Left lung (tissue), 10 donors: ENCODE results near the gene HDAC4. TPM values are rescaled to one million over a fixed set of nuclear protein-coding genes. Genes with fewer than 3 reads are reported as not detected.

Source experiments
- ATAC-seq: fragments of 200-7000 bp; cut with Tn5 transposase; one replicate; pipeline ENCODE4 v1.9.1; 2020; ENCODE audit warnings: moderate library complexity
- DNase-seq, 4 donors: peaks; one replicate each; pipeline ENCODE4 v3.0.0-alpha.2; 2013 to 2020
- H3K27ac ChIP-seq, 2 donors: fragments of 200-600 bp; sonication (generic) in 1 of 2; one replicate each; pipeline versions ENCODE4 v1.5.0 to v1.8.0; 2020 to 2021
- H3K27me3 ChIP-seq, 2 donors: fragments of 200-600 bp; sonication (generic) in 1 of 2; one replicate each; pipeline versions ENCODE4 v1.5.0 to v1.8.0; 2020 to 2021
- H3K36me3 ChIP-seq, 2 donors: fragments of 200-600 bp; sonication (generic) in 1 of 2; one replicate each; pipeline versions ENCODE4 v1.5.0 to v1.8.0; 2020 to 2021
- H3K4me1 ChIP-seq, 2 donors: fragments of 200-600 bp; one replicate each; pipeline ENCODE4 v1.8.0; 2021
- H3K4me3 ChIP-seq, 2 donors: fragments of 200-600 bp; sonication (generic) in 1 of 2; one replicate each; pipeline versions ENCODE4 v1.5.0 to v1.8.0; 2020 to 2021; ENCODE audit warnings: mild to moderate bottlenecking in 1 of 2
- H3K9me3 ChIP-seq, 2 donors: fragments of 200-600 bp; sonication (generic) in 1 of 2; one replicate each; pipeline versions ENCODE4 v1.5.0 to v1.8.0; 2020 to 2021
- CTCF ChIP-seq, 2 donors: fragments of 200-600 bp; sonication (generic) in 1 of 2; IDR thresholded peaks; one replicate each; pipeline versions ENCODE4 v1.5.0 to v1.8.0; 2021; ENCODE audit warnings: antibody characterized with exemption in 2 of 2
- intact Hi-C, 2 donors: fragments of 100-400 bp; cut with DNase I; formaldehyde crosslinking; loops; one replicate each; pipeline versions ENCODE4 v1.11.2 to v1.14.2; 2022
- polyA plus RNA-seq, 6 donors: library from polyadenylated mRNA; unstranded; fragments of 120-200 nt; gene quantifications; one replicate each; pipeline ENCODE4 v1.2.1, GENCODE V29; 2013; ENCODE audit not compliant: insufficient read length in 6 of 6
- total RNA-seq, 2 donors: library from RNA; stranded (reverse); fragmentation: NEBNext Ultra II Directional; extraction: Animal tissue kit (Norgen Biotek cat#: 25700); gene quantifications; one replicate each; pipeline ENCODE4 v1.2.1, GENCODE V29; 2021
- donor health status: DM: no; HTN: yes; CAD: no.
- donor health status: DM: no; HTN: no; CAD: no.

Gene HDAC4
- total and polyA plus RNA-seq, 8 donors: 9.9 to 36.8 (median 12.8) TPM

- intact Hi-C loops: no loop called here
- ATAC-seq: no peak
- no peak for DNase-seq
Measured at GRCh38 chr2:239247401-239248245, 153.2 kb downstream of the HDAC4 start.

GRCh38 chr2:239246723-239247122 lies 154.1 kb downstream of the HDAC4 start:
- peaks cover 11 to 52% of the 10 kb centered on the region in 2 donors for H3K4me1 ChIP-seq
- no peak for DNase-seq
- H3K9me3 ChIP-seq: no peaks in the 10 kb centered on the region
- H3K36me3 ChIP-seq: no peaks in the 10 kb centered on the region
- no peak overlapping the region for H3K27ac ChIP-seq
- H3K27me3 ChIP-seq: no peaks in the 10 kb centered on the region
- peak; percentile 23 for ATAC-seq
- no peak for TF ChIP-seq CTCF (IDR thresholded peaks at IDR 0.05)
- H3K4me3 ChIP-seq: no peak overlapping the region
- intact Hi-C loops: no loop called here

More at GRCh38 chr2:239247401-239248245, 153.2 kb downstream of the HDAC4 start:
- Histone ChIP-seq H3K4me3 (no peak overlapping the region), H3K4me1 (peaks cover 13 to 59% of the 10 kb centered on the region in 2 donors), H3K27me3 (no peaks in the 10 kb centered on the region), H3K36me3 (no peaks in the 10 kb centered on the region), H3K9me3 (no peaks in the 10 kb centered on the region), H3K27ac (no peak overlapping the region)
- TF ChIP-seq CTCF (IDR thresholded peaks at IDR 0.05): no peak

- Histone ChIP-seq H3K36me3 (no peaks in the 10 kb centered on the region), H3K27ac (no peak overlapping the region), H3K4me1 (peaks cover 11 to 52% of the 10 kb centered on the region in 2 donors)
Measured at GRCh38 chr2:239245872-239246721, 154.7 kb downstream of the HDAC4 start.

GRCh38 chr2:239245107-239245506 lies 155.7 kb downstream of the HDAC4 start:
- Histone ChIP-seq H3K36me3 (no peaks in the 10 kb centered on the region), H3K4me1 (peaks cover 16 to 52% of the 10 kb centered on the region in 2 donors), H3K9me3 (no peaks in the 10 kb centered on the region), H3K27me3 (no peaks in the 10 kb centered on the region), H3K27ac (no peak overlapping the region), H3K4me3 (no peak overlapping the region)
- ATAC-seq (no peak), DNase-seq (no peak)
- TF ChIP-seq CTCF (IDR thresholded peaks at IDR 0.05): no peak
- intact Hi-C loops: no loop called here

More at GRCh38 chr2:239245872-239246721, 154.7 kb downstream of the HDAC4 start:
- H3K4me3 ChIP-seq: peak overlapping the region in 1 of 2 donors; percentile 8
- TF ChIP-seq CTCF (IDR thresholded peaks at IDR 0.05): no peak
- ATAC-seq: peak; percentile 89
- no peak for DNase-seq
- H3K9me3 ChIP-seq: no peaks in the 10 kb centered on the region
- H3K27me3 ChIP-seq: no peaks in the 10 kb centered on the region
- intact Hi-C loops: no loop called here

- ATAC-seq (no peak), DNase-seq (no peak)
- Histone ChIP-seq H3K4me3 (no peak overlapping the region), H3K36me3 (no peaks in the 10 kb centered on the region), H3K4me1 (peaks cover 15 to 52% of the 10 kb centered on the region in 2 donors), H3K9me3 (no peaks in the 10 kb centered on the region), H3K27me3 (no peaks in the 10 kb centered on the region), H3K27ac (no peak overlapping the region)
- intact Hi-C loops: no loop called here
- TF ChIP-seq CTCF (IDR thresholded peaks at IDR 0.05): no peak
Measured at GRCh38 chr2:239244625-239245024, 156.2 kb downstream of the HDAC4 start.
